SU-DHL-6 (cell line): ENCODE results near the gene GOLGA1.

Experiments used
- H2AFZ ChIP-seq: fragments of 200-600 bp; sonication (generic); 2 replicates; pipeline ENCODE4 v1.6.1; 2014; ENCODE audit warnings: low read depth, mild to moderate bottlenecking, moderate library complexity, mixed read lengths, antibody characterized with exemption, low read length; ENCODE audit not compliant: severe bottlenecking
- H3F3A ChIP-seq: fragments of 200-600 bp; shearing (Covaris generic); 2 replicates; pipeline ENCODE4 v1.6.0; 2016; ENCODE audit warnings: antibody characterized with exemption, mild to moderate bottlenecking; ENCODE audit not compliant: insufficient read depth
- H3K27ac ChIP-seq: fragments of 200-600 bp; sonication (generic); 2 replicates; pipeline ENCODE4 v1.5.1; 2016; ENCODE audit warnings: low read depth, mild to moderate bottlenecking, low read length, moderate library complexity, mixed read lengths
- H3K27me3 ChIP-seq: fragments of 200-600 bp; sonication (generic), shearing (Covaris generic); 2 replicates; pipeline ENCODE4 v1.6.0; 2014; ENCODE audit warnings: mild to moderate bottlenecking, low read length
- H3K36me3 ChIP-seq: fragments of 200-600 bp; sonication (generic); 2 replicates; pipeline ENCODE4 v1.6.1; 2014; ENCODE audit warnings: mild to moderate bottlenecking, low read length, mixed read lengths
- H3K4me2 ChIP-seq: fragments of 300-600, 200-600 bp; shearing (Covaris generic), sonication (generic); 2 replicates; pipeline ENCODE4 v1.6.0; 2014; ENCODE audit warnings: low read length, low read depth, mild to moderate bottlenecking; ENCODE audit not compliant: poor library complexity, severe bottlenecking
- H3K4me3 ChIP-seq: fragments of 200-600 bp; sonication (generic); 2 replicates; pipeline ENCODE4 v1.5.1; 2014; ENCODE audit warnings: antibody characterized with exemption, low read length, mild to moderate bottlenecking, mixed read lengths; ENCODE audit not compliant: insufficient read depth, poor library complexity, severe bottlenecking
- H3K79me2 ChIP-seq: fragments of 200-600 bp; sonication (generic); 2 replicates; pipeline ENCODE4 v1.6.1; 2014; ENCODE audit warnings: mild to moderate bottlenecking, low read length, moderate library complexity; ENCODE audit not compliant: insufficient read depth
- H3K9ac ChIP-seq: fragments of 200-600 bp; sonication (generic); 2 replicates; pipeline ENCODE4 v1.7.0; 2014; ENCODE audit warnings: mild to moderate bottlenecking, low read length
- H3K9me2 ChIP-seq: fragments of 200-600 bp; sonication (generic); replicated peaks from 2 replicates; pipeline ENCODE4 v1.6.1; 2014; ENCODE audit warnings: low read length; ENCODE audit not compliant: insufficient read depth
- H3K9me3 ChIP-seq: fragments of 200-600 bp; sonication (generic); 2 replicates; pipeline ENCODE4 v1.6.1; 2014; ENCODE audit warnings: low read length, mixed read lengths; ENCODE audit not compliant: insufficient read depth
- H4K20me1 ChIP-seq: fragments of 200-600 bp; sonication (generic); 2 replicates; pipeline ENCODE4 v1.6.1; 2014; ENCODE audit warnings: low read depth, mild to moderate bottlenecking, antibody characterized with exemption, low read length, moderate library complexity, mixed read lengths
- CTCF ChIP-seq: fragments of 200-600 bp; sonication (generic); IDR thresholded peaks from one replicate; pipeline ENCODE4 v1.5.1; 2017; ENCODE audit warnings: antibody characterized with exemption, mild to moderate bottlenecking, low read length, moderate library complexity; ENCODE audit not compliant: insufficient read depth, poor library complexity, severe bottlenecking
- EZH2phosphoT487 ChIP-seq: fragments of 200-600 bp; sonication (generic), shearing (Covaris generic); conservative IDR thresholded peaks from 2 replicates; pipeline ENCODE4 v1.6.1; 2018; ENCODE audit warnings: mild to moderate bottlenecking, antibody characterized with exemption, low read length, moderate library complexity, mixed read lengths

Gene GOLGA1

GRCh38 chr9:124855944-124856765, 84.7 kb downstream of the GOLGA1 start:
- no peaks in the 10 kb centered on the region for H3K27me3 ChIP-seq
- peaks cover 23% of the 10 kb centered on the region for H3K79me2 ChIP-seq
- peaks cover 48% of the 10 kb centered on the region for H3F3A ChIP-seq
- no peak overlapping the region for H3K4me3 ChIP-seq
- no peaks in the 10 kb centered on the region for H3K9me2 ChIP-seq
- H3K9ac ChIP-seq, result no peak overlapping the region
- peaks cover 24% of the 10 kb centered on the region; the same call in 1 of the 2 replicates for H4K20me1 ChIP-seq
- peaks cover 14% of the 10 kb centered on the region for H3K36me3 ChIP-seq
- H2AFZ ChIP-seq, result no peak overlapping the region
- H3K4me2 ChIP-seq, result no peak overlapping the region
- no peaks in the 10 kb centered on the region for H3K9me3 ChIP-seq
- no peak overlapping the region for H3K27ac ChIP-seq
- no peak for TF ChIP-seq EZH2phosphoT487
- TF ChIP-seq CTCF, result peak; percentile 14

GRCh38 chr9:124855566-124855943, 85.3 kb downstream of the GOLGA1 start:
- Histone ChIP-seq H3K4me2 (no peak overlapping the region), H3K9me3 (no peaks in the 10 kb centered on the region), H3F3A (peaks cover 42% of the 10 kb centered on the region), H3K27me3 (no peaks in the 10 kb centered on the region), H2AFZ (no peak overlapping the region), H3K9me2 (no peaks in the 10 kb centered on the region), H4K20me1 (peaks cover 18% of the 10 kb centered on the region; the same call in 1 of the 2 replicates), H3K9ac (no peak overlapping the region), H3K36me3 (peaks cover 8% of the 10 kb centered on the region), H3K4me3 (no peak overlapping the region), H3K27ac (no peak overlapping the region), H3K79me2 (peaks cover 17% of the 10 kb centered on the region)
- TF ChIP-seq EZH2phosphoT487 (no peak), CTCF (no peak)

- Histone ChIP-seq H3K27me3 (no peaks in the 10 kb centered on the region), H4K20me1 (peaks cover 12% of the 10 kb centered on the region; the same call in 1 of the 2 replicates), H3K4me3 (no peak overlapping the region), H3K9me2 (no peaks in the 10 kb centered on the region), H3F3A (peaks cover 35% of the 10 kb centered on the region), H3K27ac (peak overlapping the region; percentile 19; the same call in 1 of the 2 replicates), H3K79me2 (peaks cover 9% of the 10 kb centered on the region; the same call in 1 of the 2 replicates), H3K9me3 (no peaks in the 10 kb centered on the region), H3K9ac (no peak overlapping the region), H2AFZ (no peak overlapping the region), H3K36me3 (0 out of 2 replicates have a peak, but pooled peaks cover under 1% of the 10 kb centered on the region), H3K4me2 (no peak overlapping the region)
- TF ChIP-seq CTCF, result no peak
- no peak for TF ChIP-seq EZH2phosphoT487
Measured at GRCh38 chr9:124854822-124855221, 86.1 kb downstream of the GOLGA1 start.
